Nephron progenitor cell (in vitro differentiated cells): Measurements from ENCODE around the gene MTCH1.

Experiments used
- DNase-seq: peaks from one replicate; pipeline ENCODE4 v3.0.0; 2021
- H3K27ac Mint-ChIP-seq: 2 replicates; pipeline ENCODE4 v1.8.0; 2021; ENCODE audit warnings: mild to moderate bottlenecking, moderate library complexity, mixed read lengths
- H3K27me3 Mint-ChIP-seq: 2 replicates; pipeline ENCODE4 v1.8.0; 2021; ENCODE audit warnings: mild to moderate bottlenecking, low read depth, mixed read lengths; ENCODE audit not compliant: poor library complexity
- H3K36me3 Mint-ChIP-seq: 2 replicates; pipeline ENCODE4 v1.8.0; 2021; ENCODE audit warnings: low read depth, mixed read lengths
- H3K4me1 Mint-ChIP-seq: 2 replicates; pipeline ENCODE4 v1.8.0; 2021; ENCODE audit warnings: mixed read lengths
- H3K4me3 Mint-ChIP-seq: 2 replicates; pipeline ENCODE4 v1.8.0; 2021; ENCODE audit warnings: mild to moderate bottlenecking, moderate library complexity, mixed read lengths
- H3K9me3 Mint-ChIP-seq: 2 replicates; pipeline ENCODE4 v1.8.0; 2021; ENCODE audit warnings: mild to moderate bottlenecking, moderate library complexity, mixed read lengths
- TF ChIP-seq, protein P1 (sequence below): fragments of 200-600 bp; sonication (generic); IDR thresholded peaks from 2 replicates; pipeline ENCODE4 v1.5.0; 2021; ENCODE audit warnings: antibody characterized with exemption

Gene MTCH1

DNA sequence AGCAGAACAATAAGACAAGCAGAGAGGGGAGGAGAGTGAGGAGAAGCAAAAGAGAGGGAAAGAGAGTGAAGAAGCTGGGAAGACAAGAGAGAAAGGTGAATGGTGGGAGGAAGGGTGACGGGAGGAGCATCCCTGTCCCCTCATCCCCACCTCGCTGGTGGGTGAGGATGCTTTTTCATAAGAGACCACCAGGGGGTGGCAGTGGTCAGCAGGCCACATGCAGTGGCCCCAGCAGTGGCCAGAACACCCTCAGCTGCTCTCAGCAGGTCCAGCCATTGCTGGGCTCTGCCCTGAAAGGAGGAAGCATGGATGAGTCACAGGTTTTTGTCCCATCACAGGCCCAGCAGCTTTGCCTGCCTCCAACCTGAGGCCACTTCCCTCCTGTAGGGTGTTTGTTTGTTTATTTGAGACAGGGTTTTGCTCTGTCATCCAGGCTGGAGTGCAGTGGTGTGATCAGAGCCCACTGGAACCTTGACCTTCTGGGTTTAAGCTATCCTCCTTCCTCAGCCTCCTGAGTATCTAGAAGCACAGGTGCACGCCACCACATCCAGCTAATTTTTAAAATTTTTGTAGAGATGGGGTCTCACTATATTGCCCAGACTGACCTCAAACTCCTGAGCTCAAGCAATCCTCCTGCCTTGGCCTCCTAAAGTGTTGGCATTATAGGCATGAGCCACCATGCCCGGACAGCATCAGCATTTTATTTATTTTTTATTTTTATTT is 43.4 kb upstream of the MTCH1 start:
- no peaks in the 10 kb centered on the region for H3K36me3 Mint-ChIP-seq
- H3K27me3 Mint-ChIP-seq, result peaks cover 5% of the 10 kb centered on the region
- H3K4me3 Mint-ChIP-seq, result no peak overlapping the region
- H3K27ac Mint-ChIP-seq, result no peak overlapping the region
- TF ChIP-seq, protein P1, sequence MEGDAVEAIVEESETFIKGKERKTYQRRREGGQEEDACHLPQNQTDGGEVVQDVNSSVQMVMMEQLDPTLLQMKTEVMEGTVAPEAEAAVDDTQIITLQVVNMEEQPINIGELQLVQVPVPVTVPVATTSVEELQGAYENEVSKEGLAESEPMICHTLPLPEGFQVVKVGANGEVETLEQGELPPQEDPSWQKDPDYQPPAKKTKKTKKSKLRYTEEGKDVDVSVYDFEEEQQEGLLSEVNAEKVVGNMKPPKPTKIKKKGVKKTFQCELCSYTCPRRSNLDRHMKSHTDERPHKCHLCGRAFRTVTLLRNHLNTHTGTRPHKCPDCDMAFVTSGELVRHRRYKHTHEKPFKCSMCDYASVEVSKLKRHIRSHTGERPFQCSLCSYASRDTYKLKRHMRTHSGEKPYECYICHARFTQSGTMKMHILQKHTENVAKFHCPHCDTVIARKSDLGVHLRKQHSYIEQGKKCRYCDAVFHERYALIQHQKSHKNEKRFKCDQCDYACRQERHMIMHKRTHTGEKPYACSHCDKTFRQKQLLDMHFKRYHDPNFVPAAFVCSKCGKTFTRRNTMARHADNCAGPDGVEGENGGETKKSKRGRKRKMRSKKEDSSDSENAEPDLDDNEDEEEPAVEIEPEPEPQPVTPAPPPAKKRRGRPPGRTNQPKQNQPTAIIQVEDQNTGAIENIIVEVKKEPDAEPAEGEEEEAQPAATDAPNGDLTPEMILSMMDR, result peak; percentile 84
- peak; percentile 74 for DNase-seq
- peaks cover 5% of the 10 kb centered on the region for H3K4me1 Mint-ChIP-seq
- H3K9me3 Mint-ChIP-seq, result peaks cover 22% of the 10 kb centered on the region

DNA sequence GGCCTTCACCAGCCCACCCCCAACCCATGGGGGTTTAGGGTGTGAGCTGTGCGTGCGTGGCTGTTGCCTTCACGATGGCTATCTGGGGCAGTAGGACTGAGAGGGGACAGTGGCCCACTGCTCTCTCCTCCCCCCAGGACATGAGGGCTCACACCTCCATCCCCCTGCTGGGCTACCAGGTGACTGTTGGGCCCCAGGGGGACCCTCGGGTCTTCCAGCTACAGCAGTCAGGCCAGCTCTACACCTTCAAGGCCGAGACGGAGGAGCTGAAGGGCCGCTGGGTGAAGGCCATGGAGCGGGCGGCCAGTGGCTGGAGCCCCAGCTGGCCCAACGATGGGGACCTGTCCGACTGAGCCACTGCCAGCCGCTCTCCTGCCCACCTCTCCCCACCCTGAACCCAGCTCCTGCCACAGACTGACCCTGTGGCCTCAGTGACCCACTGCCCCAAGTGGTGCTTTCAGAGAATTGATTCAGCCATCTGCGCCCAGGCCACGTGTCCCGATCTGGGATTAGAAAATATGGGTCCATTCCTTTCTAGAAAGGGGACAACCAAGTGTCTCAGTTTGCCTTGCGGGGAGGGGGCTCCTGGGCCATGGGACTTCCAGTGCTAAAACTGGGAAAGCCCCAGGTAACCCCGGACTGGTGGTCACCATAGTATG is 41.9 kb upstream of the MTCH1 start:
- Mint-ChIP-seq H3K36me3 (no peaks in the 10 kb centered on the region), H3K27ac (no peak overlapping the region), H3K4me1 (peaks cover 11% of the 10 kb centered on the region), H3K4me3 (no peak overlapping the region), H3K9me3 (peaks cover 22% of the 10 kb centered on the region), H3K27me3 (peaks cover 5% of the 10 kb centered on the region)
- DNase-seq, result no peak
- TF ChIP-seq, protein P1, result no peak

DNA sequence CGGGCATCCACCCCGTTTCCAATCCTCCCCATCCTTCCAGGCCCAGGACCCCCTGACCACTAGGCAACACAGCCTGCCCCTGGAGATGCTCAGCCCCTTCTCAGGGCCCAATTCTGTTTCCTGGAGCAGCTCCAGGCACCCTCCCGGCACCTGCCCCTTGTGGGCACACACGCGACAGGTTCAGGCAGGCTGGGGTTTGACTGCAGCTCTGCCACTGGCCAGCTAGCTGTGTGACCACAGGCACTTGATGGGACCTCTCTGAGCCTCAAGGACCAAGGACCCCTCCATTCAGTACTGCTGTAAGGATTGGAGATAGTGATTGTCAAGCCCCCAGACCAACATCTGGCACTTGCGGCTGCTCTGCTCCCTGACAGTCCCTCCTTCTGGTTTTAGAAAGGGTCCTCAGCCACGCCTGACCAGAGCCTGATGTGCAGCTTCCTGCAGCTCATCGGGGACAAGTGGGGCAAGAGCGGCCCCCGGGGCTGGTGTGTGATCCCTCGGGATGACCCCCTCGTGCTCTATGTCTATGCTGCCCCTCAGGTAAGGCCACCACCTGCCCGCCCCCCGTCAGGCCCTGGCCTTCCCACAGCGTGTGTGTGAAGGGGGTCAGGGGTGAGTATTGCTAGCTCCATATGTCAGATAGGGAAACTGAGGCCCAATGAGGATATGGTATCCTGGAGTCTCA is 41.2 kb upstream of the MTCH1 start:
- Mint-ChIP-seq H3K27me3 (peaks cover 5% of the 10 kb centered on the region), H3K4me3 (no peak overlapping the region), H3K27ac (no peak overlapping the region), H3K36me3 (no peaks in the 10 kb centered on the region), H3K4me1 (peaks cover 14% of the 10 kb centered on the region), H3K9me3 (peaks cover 19% of the 10 kb centered on the region)
- DNase-seq, result no peak
- TF ChIP-seq, protein P1, result no peak

DNA sequence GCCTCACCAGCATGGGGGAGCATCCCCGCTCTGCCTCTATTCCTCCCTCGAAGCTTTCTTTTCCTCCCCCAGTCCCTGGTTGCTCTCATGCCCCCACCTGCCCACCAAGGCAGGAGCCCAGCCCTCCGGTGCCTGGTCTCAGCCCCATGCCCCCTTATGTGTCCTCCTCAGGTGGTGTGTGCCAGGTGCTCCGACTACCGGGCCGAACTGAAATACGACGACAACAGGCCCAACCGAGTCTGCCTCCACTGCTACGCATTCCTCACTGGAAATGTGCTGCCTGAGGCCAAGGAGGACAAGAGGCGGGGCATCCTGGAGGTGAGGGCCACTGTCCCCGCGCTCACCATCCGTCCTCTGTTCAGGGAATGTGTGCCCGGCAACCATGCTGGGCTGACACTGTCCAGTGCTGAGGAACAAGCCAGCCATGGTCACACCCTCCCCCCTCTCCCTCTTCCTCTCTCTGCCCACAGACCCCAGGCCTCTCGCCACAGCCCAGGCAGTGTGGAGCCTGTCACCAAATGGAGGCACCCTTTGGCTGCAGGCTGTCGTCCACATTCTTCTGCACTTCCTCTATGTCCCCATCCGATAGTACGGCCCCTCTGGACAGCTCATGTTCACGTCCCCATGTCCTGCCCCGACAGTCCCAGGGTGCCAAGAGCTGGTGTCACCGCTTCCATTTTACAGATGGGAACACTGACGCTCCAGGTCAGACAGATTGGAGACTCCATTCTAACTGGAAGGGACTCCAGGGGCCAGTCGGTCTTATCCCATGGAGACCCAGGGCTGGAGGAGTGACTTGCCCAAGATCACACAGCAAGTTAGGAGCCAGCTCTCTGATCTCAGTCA is 39.8 kb upstream of the MTCH1 start:
- Mint-ChIP-seq H3K4me1 (peaks cover 20% of the 10 kb centered on the region), H3K4me3 (no peak overlapping the region), H3K27ac (no peak overlapping the region), H3K36me3 (no peaks in the 10 kb centered on the region), H3K27me3 (peaks cover 9% of the 10 kb centered on the region), H3K9me3 (peaks cover 17% of the 10 kb centered on the region)
- TF ChIP-seq, protein P1, result no peak
- DNase-seq, result no peak

DNA sequence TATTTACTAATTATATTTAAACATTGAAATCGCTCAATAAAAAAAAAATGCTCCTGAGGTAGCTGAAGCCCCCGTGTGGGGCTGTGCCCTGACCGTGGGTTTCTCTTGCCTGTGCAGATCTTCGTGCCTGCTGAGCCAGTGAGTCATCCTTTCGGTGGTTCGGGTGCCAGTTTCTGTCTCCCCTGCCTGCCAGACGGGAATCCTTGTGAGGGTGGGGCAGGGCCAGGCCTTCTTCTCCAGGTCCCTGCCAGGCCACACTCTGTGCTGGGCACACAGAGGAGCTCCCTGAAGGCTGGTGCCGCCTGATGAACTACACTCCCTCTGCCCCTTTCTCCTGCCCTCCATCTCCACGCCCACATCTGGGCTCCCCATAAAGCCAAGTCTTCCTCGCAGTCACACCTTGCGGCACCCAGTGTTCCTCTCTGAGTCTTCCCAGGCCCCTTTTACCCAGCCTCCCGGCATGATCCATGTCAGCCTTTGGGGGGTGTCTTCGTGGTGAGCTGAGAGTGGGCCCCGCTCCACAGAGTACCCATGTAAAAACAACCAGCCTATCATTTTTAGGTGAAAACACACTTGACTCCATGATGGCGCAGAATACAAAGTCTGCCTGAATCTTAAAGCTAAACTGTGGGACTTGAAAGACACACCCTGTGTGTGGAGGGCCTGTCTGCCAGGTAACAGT is 38.8 kb upstream of the MTCH1 start:
- H3K4me1 Mint-ChIP-seq, result peaks cover 20% of the 10 kb centered on the region
- H3K36me3 Mint-ChIP-seq, result no peaks in the 10 kb centered on the region
- TF ChIP-seq, protein P1, result no peak
- peaks cover 16% of the 10 kb centered on the region for H3K27me3 Mint-ChIP-seq
- H3K27ac Mint-ChIP-seq, result no peak overlapping the region
- DNase-seq, result no peak
- H3K9me3 Mint-ChIP-seq, result peaks cover 8% of the 10 kb centered on the region
- no peak overlapping the region for H3K4me3 Mint-ChIP-seq
